NT2/D1 (cell line): ENCODE data around the gene RBM25.

Source experiments
- SUZ12 ChIP-seq: IDR thresholded peaks from 2 replicates; pipeline ENCODE4 v1.6.1; 2011; ENCODE audit not compliant: insufficient read length, insufficient read depth; ENCODE audit errors: extremely low read depth
- YY1 ChIP-seq: IDR thresholded peaks from 2 replicates; pipeline ENCODE4 v1.6.1; 2011; ENCODE audit not compliant: insufficient read length, insufficient read depth

- TF ChIP-seq YY1 (no peak), SUZ12 (no peak)
Measured at GRCh38 chr14:73125746-73126145, 67.4 kb downstream of the RBM25 start.
